GM12874 (cell line): ENCODE results near the gene HS2ST1.

Experiments
- TF ChIP-seq, protein P1 (sequence below): IDR thresholded peaks from 2 replicates; pipeline ENCODE4 v1.5.1; 2011; ENCODE audit warnings: low read depth, mild to moderate bottlenecking, control low read depth, low read length, moderate library complexity; ENCODE audit not compliant: insufficient read depth

Gene HS2ST1

DNA sequence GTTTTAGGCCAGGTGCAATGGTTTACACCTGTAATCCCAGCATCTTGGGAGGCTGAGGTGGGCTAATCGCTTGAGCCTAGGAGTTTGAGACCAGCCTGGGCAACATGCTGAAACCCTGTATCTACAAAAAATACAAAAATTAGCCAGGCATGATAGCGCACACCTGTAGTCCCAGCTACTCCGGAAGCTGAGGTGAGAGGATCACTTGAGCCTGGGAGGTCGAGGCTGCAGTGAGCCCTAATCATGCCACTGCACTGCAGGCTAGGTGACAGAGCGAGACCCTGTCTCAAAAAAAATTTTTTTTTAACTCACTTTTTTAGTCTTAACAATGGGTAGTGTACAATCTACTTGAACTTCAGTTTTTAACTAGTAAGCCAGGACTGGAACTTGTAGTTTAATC is 137.5 kb downstream of the HS2ST1 start:
- TF ChIP-seq, protein P1, sequence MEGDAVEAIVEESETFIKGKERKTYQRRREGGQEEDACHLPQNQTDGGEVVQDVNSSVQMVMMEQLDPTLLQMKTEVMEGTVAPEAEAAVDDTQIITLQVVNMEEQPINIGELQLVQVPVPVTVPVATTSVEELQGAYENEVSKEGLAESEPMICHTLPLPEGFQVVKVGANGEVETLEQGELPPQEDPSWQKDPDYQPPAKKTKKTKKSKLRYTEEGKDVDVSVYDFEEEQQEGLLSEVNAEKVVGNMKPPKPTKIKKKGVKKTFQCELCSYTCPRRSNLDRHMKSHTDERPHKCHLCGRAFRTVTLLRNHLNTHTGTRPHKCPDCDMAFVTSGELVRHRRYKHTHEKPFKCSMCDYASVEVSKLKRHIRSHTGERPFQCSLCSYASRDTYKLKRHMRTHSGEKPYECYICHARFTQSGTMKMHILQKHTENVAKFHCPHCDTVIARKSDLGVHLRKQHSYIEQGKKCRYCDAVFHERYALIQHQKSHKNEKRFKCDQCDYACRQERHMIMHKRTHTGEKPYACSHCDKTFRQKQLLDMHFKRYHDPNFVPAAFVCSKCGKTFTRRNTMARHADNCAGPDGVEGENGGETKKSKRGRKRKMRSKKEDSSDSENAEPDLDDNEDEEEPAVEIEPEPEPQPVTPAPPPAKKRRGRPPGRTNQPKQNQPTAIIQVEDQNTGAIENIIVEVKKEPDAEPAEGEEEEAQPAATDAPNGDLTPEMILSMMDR = no peak

DNA sequence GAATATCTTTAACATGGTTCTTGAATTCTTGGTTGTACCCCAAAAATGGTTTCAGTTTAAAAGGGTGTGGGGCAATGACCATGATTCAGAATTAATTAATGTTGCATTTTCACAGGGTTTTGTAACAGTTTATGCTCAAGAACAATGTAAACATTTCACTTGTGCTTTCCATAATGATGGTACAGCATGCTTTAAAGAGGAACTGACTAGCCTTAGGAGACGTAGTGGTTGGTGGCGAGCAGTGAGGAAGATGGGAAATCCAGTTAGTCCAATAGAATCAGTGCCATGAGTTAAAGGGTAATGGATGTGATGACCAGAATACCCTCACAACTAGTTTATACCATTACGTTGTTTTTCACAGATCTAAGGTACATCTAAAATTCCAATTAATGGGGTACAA is 138.0 kb downstream of the HS2ST1 start:
- TF ChIP-seq, protein P1 = no peak

DNA sequence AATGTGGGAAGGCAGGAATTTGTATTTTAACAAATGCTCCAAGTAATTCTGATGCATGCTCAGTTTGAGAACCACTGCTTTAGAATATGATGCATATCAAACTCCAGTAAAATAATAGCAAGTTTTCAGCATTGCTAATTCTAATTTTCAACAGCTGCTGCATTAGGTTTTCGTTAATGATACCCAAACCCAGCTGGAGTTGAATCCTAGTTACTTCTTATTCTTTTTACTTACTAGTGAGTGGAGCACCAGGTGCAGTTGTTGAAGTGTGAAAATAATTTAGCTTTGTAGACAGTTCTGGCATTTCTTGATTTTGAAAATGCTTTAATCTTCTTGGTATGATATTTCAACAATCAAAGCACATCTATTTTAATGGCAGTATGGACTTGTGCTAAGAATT is 138.5 kb downstream of the HS2ST1 start:
- TF ChIP-seq, protein P1 = no peak

DNA sequence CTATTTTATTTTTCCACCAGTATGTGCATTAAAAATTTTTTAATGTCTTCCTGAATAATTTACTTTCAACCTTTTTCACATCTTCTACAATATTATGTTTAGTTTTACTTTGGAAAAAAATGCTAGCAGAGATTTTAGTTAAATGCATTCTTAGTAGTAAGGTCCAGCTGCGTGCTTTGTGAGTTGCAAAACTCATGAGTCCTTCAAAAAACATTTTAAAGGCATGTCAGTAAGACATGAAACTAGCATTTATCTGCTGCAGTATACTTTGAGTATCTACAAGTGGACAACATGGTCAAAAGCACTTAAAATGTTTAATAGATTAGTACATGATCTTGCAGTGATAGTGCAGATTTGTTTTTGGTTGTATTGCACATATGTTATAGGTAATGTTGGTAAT is 139.0 kb downstream of the HS2ST1 start:
- TF ChIP-seq, protein P1 = no peak

DNA sequence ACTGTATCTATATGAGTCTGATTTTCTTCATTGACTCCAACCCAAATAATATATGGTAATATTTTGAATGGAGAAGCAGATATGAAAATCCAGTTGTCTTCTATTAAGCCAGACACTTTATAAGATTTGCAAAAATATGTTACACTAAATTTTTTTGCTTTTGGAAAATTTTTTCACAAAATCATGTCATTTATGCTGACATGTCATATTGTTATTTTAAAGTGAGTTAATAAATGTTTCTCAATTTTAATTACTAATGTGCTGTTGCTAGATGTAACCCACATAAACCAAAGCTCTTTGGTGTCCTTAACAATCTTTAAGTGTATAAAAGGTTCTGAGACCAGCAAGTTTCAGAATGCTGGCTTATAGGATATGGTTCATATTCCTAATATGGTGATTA is 142.5 kb downstream of the HS2ST1 start:
- TF ChIP-seq, protein P1 = no peak

DNA sequence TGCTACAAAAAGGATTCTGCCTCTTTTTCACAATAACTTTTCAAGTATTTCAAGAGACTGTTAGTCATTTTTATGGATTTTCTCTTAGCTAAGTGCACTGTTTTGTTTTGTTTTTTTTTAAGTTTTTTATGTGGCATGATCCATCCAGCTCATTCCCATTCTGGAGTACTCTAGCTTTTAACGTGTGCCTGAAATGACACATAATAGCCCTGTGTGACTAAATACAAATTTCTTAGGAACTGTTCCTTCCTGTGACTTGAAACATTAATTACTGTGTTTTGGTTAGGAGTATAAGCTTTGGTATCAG is 143.9 kb downstream of the HS2ST1 start:
- TF ChIP-seq, protein P1 = no peak

DNA sequence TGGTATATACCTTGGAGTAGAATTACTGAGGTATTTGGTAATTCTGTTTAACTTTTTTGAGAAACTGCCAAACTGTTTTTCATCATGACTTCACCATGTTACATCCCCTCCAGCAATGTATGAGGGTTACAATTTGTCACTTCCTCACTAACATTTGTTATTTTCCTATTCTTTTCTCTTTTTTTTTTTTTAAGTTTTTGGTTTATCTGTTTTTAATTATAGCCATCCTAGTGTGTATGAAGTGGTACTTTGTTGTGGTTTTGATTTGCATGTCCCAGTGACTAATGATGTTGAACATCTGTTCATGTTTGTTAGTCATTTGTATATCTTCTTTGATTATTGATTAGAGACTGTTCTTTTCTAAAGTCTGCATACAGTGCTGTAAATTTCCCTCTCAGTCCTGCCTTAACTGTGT is 147.3 kb downstream of the HS2ST1 start:
- TF ChIP-seq, protein P1 = no peak

DNA sequence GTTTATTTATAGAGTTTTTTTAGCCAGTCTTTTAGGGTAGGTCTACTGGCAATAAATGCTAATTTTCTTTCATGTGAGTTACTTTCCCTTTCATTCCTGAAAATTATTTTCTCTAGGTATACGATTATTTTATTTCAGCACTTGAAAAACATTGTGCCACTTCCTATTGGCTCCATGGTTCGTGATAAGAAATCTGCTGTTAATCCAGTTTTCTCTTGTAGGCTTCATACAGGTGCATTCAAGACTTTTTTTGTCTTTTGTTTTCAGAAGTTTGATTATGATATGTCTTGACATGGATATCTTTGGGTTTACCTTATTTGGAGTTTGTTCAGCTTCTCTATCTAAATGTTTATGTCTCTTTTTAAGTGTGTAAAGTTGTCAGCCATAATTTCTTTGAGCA is 148.3 kb downstream of the HS2ST1 start:
- TF ChIP-seq, protein P1 = no peak
